Neutrophil (primary cell): ENCODE measurements around the gene TPD52L3.

ENCODE experiments used
- H3K27ac ChIP-seq: fragments of 200-600 bp; sonication (generic); 2 replicates; pipeline ENCODE4 v1.5.1; 2016; ENCODE audit warnings: mild to moderate bottlenecking, moderate library complexity
- H3K27me3 ChIP-seq: fragments of 200-600 bp; sonication (generic); 2 replicates; pipeline ENCODE4 v1.6.0; 2016; ENCODE audit warnings: mild to moderate bottlenecking
- H3K36me3 ChIP-seq: fragments of 200-600 bp; sonication (generic); 2 replicates; pipeline ENCODE4 v1.5.1; 2017
- H3K4me1 ChIP-seq, 2 experiments: fragments of 200-600 bp in 1 of 2; sonication (generic) in 1 of 2; 1 replicate in 1 of 2; 2 replicates in 1 of 2; pipeline versions ENCODE4 v1.5.1 to v1.6.1; 2013 to 2016; ENCODE audit warnings: low read depth in 1 of 2, low read length in 1 of 2, mild to moderate bottlenecking in 1 of 2, moderate library complexity in 1 of 2; ENCODE audit not compliant: control insufficient read depth in 1 of 2, insufficient read depth in 1 of 2
- H3K4me3 ChIP-seq, 2 experiments: fragments of 200-600 bp in 1 of 2; sonication (generic) in 1 of 2; 1 replicate in 1 of 2; 2 replicates in 1 of 2; pipeline ENCODE4 v1.5.1; 2013 to 2016; ENCODE audit warnings: low read depth in 1 of 2, low read length in 1 of 2, mild to moderate bottlenecking in 1 of 2, moderate library complexity in 1 of 2
- H3K9me3 ChIP-seq: fragments of 200-600 bp; sonication (generic); 2 replicates; pipeline ENCODE4 v1.5.1; 2016
- TF ChIP-seq, protein P1 (sequence below): fragments of 200-600 bp; sonication (generic); IDR thresholded peaks from 2 replicates; pipeline ENCODE4 v1.5.1; 2016; ENCODE audit warnings: antibody characterized with exemption

The TPD52L3 gene

DNA sequence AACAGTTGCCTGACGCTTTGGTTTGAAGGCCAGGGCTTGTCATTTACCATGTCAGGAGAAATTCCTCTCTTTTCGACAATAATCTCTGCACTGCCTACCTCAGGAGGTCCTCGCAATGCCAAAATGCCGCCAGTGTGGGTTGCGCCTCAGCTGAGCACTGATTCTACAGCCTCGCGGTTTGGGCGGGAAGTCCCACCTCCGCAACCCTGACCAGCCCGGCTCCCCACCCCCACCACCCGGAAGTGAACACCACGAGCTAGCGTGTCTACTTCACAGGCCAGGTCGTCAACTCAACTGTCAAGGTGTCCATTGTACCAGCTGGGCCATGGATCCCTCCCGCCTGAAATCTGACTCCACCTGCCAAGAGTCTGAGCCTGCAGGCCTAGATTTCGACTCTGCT is at the start of gene TPD52L3:
TPD52L3 (plus strand) TSS at position 273 of the 400 bp plus-strand sequence. CDS start 221 bp downstream, outside the sequence.
- TF ChIP-seq, protein P1, sequence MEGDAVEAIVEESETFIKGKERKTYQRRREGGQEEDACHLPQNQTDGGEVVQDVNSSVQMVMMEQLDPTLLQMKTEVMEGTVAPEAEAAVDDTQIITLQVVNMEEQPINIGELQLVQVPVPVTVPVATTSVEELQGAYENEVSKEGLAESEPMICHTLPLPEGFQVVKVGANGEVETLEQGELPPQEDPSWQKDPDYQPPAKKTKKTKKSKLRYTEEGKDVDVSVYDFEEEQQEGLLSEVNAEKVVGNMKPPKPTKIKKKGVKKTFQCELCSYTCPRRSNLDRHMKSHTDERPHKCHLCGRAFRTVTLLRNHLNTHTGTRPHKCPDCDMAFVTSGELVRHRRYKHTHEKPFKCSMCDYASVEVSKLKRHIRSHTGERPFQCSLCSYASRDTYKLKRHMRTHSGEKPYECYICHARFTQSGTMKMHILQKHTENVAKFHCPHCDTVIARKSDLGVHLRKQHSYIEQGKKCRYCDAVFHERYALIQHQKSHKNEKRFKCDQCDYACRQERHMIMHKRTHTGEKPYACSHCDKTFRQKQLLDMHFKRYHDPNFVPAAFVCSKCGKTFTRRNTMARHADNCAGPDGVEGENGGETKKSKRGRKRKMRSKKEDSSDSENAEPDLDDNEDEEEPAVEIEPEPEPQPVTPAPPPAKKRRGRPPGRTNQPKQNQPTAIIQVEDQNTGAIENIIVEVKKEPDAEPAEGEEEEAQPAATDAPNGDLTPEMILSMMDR, result no peak

DNA sequence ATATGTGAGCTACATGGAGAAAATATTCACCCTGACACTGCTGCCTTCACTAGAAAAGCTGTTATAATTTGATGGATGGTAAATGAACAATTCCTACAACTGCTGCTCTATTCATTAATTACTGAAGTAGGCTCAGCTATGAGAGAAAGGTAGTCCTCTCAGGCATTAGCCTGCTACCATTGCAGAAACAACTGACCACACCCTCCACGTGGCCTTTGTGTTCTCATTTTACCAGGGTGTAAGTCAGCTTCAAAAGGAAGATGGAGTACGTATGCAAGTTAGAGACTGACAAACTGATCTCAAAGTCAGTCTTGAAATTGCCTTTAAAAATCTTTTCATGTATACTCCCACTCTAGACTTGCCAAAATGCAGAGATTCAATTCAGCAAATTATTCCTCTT is 26.3 kb upstream of the TPD52L3 start:
- H3K4me1 ChIP-seq, result no peaks in the 10 kb centered on the region
- peaks cover 18% of the 10 kb centered on the region for H3K27me3 ChIP-seq
- no peak overlapping the region for H3K27ac ChIP-seq
- H3K9me3 ChIP-seq, result no peaks in the 10 kb centered on the region
- no peak overlapping the region for H3K4me3 ChIP-seq
- TF ChIP-seq, protein P1, result no peak
- H3K36me3 ChIP-seq, result no peaks in the 10 kb centered on the region

More for the DNA sequence above, at the start of gene TPD52L3:
- Histone ChIP-seq H3K27ac (no peak within 1 kb of the TSS), H3K36me3 (no peaks in the 10 kb centered on the region), H3K4me3 (no peak within 1 kb of the TSS), H3K27me3 (peaks cover 5% of the 10 kb centered on the region), H3K4me1 (no peaks in the 10 kb centered on the region), H3K9me3 (no peaks in the 10 kb centered on the region)

DNA sequence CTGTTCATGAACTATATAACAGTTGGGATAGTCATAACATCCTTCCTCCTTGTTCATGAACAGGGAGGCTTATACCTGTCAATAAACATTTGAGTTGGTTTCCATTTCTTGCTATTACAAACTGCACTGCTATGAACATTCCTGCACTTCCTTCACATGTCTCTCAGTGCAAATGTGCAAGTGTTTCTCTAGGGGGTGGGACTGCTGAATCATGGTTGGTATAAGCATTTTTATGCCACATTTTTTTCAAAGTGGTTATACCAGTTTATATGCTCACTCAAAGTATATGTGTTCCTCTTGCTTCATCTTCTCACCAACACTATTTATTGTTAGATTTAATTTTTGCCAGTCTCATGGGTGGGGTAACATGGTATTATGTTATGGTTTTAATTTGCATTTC is 25.8 kb upstream of the TPD52L3 start:
- H3K36me3 ChIP-seq, result no peaks in the 10 kb centered on the region
- peaks cover 22% of the 10 kb centered on the region for H3K27me3 ChIP-seq
- TF ChIP-seq, protein P1, result no peak
- no peak overlapping the region for H3K4me3 ChIP-seq
- no peaks in the 10 kb centered on the region for H3K4me1 ChIP-seq
- no peaks in the 10 kb centered on the region for H3K9me3 ChIP-seq
- H3K27ac ChIP-seq, result no peak overlapping the region

DNA sequence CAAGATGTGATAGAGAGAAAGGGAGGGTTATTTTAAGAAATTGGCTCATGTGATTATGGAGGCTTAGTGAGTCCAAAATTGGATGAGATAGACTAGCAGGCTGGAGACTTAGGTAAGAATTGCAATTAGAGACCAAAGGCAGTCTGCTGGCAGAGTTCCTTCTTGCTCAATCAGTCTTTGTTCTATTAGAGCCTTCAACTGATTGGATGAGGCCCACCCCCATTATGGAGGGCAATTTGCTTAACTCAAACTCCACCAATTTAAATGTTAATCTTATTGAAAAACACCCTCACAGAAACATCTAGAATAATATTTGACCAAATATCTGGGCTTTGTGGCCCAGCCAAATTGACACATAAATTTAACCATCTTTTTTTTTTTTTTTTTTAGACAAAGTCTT is 23.9 kb upstream of the TPD52L3 start:
- Histone ChIP-seq H3K4me1 (no peaks in the 10 kb centered on the region), H3K9me3 (no peaks in the 10 kb centered on the region), H3K27me3 (peaks cover 32% of the 10 kb centered on the region), H3K27ac (no peak overlapping the region), H3K4me3 (no peak overlapping the region), H3K36me3 (no peaks in the 10 kb centered on the region)
- TF ChIP-seq, protein P1, result no peak

DNA sequence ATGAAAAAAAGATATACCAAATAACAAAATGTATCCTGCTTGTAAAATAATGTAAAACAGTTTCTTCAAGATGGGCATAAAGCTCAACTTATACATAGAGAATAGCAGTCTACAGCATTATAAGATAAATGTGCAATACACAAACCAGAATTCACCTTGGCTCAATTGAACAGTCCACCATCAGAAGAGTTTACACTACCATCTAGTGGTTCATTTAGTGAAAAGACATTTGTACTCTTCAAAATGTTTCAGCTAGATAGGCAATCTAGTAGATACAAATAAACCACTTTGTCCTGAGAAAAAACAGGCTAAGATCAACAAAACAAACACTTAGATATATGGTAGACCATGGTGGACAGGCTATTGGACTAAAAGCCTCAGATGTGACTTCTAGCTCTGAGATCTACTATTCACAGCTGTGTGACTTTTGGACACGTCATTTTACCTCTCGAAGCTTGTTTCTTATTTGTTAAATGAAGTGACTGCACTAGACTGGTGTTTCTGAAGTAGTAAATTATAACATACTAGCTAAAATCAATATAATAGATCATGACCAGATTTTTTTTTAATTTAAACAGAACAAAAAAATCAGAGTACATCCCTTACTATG is 22.1 kb upstream of the TPD52L3 start:
- Histone ChIP-seq H3K4me1 (no peaks in the 10 kb centered on the region), H3K9me3 (no peaks in the 10 kb centered on the region), H3K4me3 (no peak overlapping the region), H3K27me3 (peaks cover 32% of the 10 kb centered on the region), H3K36me3 (no peaks in the 10 kb centered on the region), H3K27ac (no peak overlapping the region)
- TF ChIP-seq, protein P1, result no peak
